ENCODE measurements around the gene LTBP1.
"Not testable (repeated sequence)": the region's sequence is repeated elsewhere in the genome, so short reads cannot be mapped to it uniquely, and the experiment has no call there.

The LTBP1 gene

GRCh38 chr2:33160191-33160590 lies 213.4 kb downstream of the LTBP1 start:
- no peak for TF ChIP-seq CTCF (IDR thresholded peaks at IDR 0.05; ENCODE audit: low read depth, low read length)
- peak; percentile 84 for DNase-seq (ENCODE audit: low read depth, low spot score)
- no peak overlapping the region for H3K4me3 ChIP-seq (ENCODE audit: low read depth, low read length)
- in situ Hi-C loops (cut with HindIII; ENCODE audit: low sequenced_read_pairs) = no loop called here

GRCh38 chr2:33166287-33166881 lies 219.6 kb downstream of the LTBP1 start:
- TF ChIP-seq CTCF (IDR thresholded peaks at IDR 0.05; ENCODE audit: low read depth, low read length) = no peak
- in situ Hi-C loops (cut with HindIII; ENCODE audit: low sequenced_read_pairs) = no loop called here
- H3K4me3 ChIP-seq (ENCODE audit: low read depth, low read length) = no peak overlapping the region
- DNase-seq (ENCODE audit: low read depth, low spot score) = peak; percentile 80

GRCh38 chr2:33167622-33168245 lies 221.0 kb downstream of the LTBP1 start:
- H3K4me3 ChIP-seq (ENCODE audit: low read depth, low read length) = no peak overlapping the region
- in situ Hi-C loops (cut with HindIII; ENCODE audit: low sequenced_read_pairs) = no loop called here
- TF ChIP-seq CTCF (IDR thresholded peaks at IDR 0.05; ENCODE audit: low read depth, low read length) = no peak
- DNase-seq (ENCODE audit: low read depth, low spot score) = no peak

GRCh38 chr2:33168425-33168824 lies 221.7 kb downstream of the LTBP1 start:
- no peak for TF ChIP-seq CTCF (IDR thresholded peaks at IDR 0.05; ENCODE audit: low read depth, low read length)
- DNase-seq (ENCODE audit: low read depth, low spot score) = no peak
- H3K4me3 ChIP-seq (ENCODE audit: low read depth, low read length) = no peak overlapping the region
- in situ Hi-C loops (cut with HindIII; ENCODE audit: low sequenced_read_pairs) = no loop called here

GRCh38 chr2:33168922-33169321 lies 222.2 kb downstream of the LTBP1 start:
- in situ Hi-C loops (cut with HindIII; ENCODE audit: low sequenced_read_pairs) = no loop called here
- no peak for TF ChIP-seq CTCF (IDR thresholded peaks at IDR 0.05; ENCODE audit: low read depth, low read length)
- DNase-seq (ENCODE audit: low read depth, low spot score) = no peak
- H3K4me3 ChIP-seq (ENCODE audit: low read depth, low read length) = no peak overlapping the region

- not testable (repeated sequence) for DNase-seq (ENCODE audit: low read depth, low spot score); H3K4me3 ChIP-seq (ENCODE audit: low read depth, low read length)
Observed at GRCh38 chr2:33170251-33170650, 223.5 kb downstream of the LTBP1 start.

GRCh38 chr2:33177627-33178026 lies 230.9 kb downstream of the LTBP1 start:
- H3K4me3 ChIP-seq (ENCODE audit: low read depth, low read length) = no peak overlapping the region
- no peak for DNase-seq (ENCODE audit: low read depth, low spot score)
- no peak for TF ChIP-seq CTCF (IDR thresholded peaks at IDR 0.05; ENCODE audit: low read depth, low read length)
- in situ Hi-C loops (cut with HindIII; ENCODE audit: low sequenced_read_pairs) = no loop called here

More at GRCh38 chr2:33170251-33170650, 223.5 kb downstream of the LTBP1 start:
- in situ Hi-C loops (cut with HindIII; ENCODE audit: low sequenced_read_pairs) = not testable (repeated sequence)

Data from astrocyte of the spinal cord (primary cell).